Prostate gland (tissue), 2 donors: ENCODE results near the gene KANK2.

Experiments used
- POLR2A ChIP-seq: fragments of 450-650 bp; IDR thresholded peaks from one replicate; pipeline ENCODE4 v1.6.1; 2016; ENCODE audit warnings: antibody characterized with exemption, mild to moderate bottlenecking
- TF ChIP-seq, protein P1 (sequence below), 4 experiments: fragments of 200-600 bp in 2 of 4; fragments of 450-650 bp in 2 of 4; sonication (generic) in 2 of 4; IDR thresholded peaks; 1 replicate in 3 of 4; 2 replicates in 1 of 4; pipeline ENCODE4 v1.5.1; 2016 to 2019; ENCODE audit warnings: antibody characterized with exemption in 4 of 4, mild to moderate bottlenecking in 2 of 4, moderate library complexity in 2 of 4

DNA sequence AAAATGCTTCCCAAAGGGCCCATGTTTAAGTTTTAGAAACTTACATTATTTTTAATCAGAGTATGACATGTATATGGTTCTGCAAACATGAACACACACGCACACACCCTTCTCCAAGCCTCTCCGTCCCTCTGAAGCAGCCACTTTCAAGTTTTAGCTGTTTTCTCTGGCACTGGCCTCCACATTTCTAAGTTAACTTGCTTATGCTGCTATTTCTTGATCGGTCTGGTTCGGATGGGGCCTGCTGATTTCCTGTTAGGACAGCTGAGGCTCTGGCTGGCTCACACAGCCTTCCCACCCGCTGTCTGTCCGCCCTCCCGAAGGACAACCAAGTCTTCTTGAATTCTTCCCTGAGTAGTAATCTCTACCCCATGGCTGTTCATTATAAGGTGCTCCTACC lies 46.2 kb downstream of the KANK2 start:
- TF ChIP-seq POLR2A, result no peak
- TF ChIP-seq, protein P1, sequence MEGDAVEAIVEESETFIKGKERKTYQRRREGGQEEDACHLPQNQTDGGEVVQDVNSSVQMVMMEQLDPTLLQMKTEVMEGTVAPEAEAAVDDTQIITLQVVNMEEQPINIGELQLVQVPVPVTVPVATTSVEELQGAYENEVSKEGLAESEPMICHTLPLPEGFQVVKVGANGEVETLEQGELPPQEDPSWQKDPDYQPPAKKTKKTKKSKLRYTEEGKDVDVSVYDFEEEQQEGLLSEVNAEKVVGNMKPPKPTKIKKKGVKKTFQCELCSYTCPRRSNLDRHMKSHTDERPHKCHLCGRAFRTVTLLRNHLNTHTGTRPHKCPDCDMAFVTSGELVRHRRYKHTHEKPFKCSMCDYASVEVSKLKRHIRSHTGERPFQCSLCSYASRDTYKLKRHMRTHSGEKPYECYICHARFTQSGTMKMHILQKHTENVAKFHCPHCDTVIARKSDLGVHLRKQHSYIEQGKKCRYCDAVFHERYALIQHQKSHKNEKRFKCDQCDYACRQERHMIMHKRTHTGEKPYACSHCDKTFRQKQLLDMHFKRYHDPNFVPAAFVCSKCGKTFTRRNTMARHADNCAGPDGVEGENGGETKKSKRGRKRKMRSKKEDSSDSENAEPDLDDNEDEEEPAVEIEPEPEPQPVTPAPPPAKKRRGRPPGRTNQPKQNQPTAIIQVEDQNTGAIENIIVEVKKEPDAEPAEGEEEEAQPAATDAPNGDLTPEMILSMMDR (IDR thresholded peaks at IDR 0.05), result no peak
